HepG2 (cell line): ENCODE measurements around the gene ARFGAP3. TPM values are rescaled to one million over a fixed set of nuclear protein-coding genes. Genes with fewer than 3 reads are reported as not detected.

Experiments used
- AFF4 ChIP-seq: sonication (generic); formaldehyde crosslinking; IDR thresholded peaks from 2 replicates; pipeline ENCODE4 v1.4.0; 2020; ENCODE audit warnings: missing genetic modification reagents
- ATAD3A ChIP-seq: sonication (generic); formaldehyde crosslinking; IDR thresholded peaks from 2 replicates; pipeline ENCODE4 v1.4.0; 2020; ENCODE audit warnings: missing genetic modification reagents
- ATF3 ChIP-seq: sonication (generic); formaldehyde crosslinking; IDR thresholded peaks from 2 replicates; pipeline ENCODE4 v1.4.0; 2020; ENCODE audit warnings: missing genetic modification reagents
- BCLAF1 ChIP-seq: fragments of 450-650 bp; IDR thresholded peaks from 2 replicates; pipeline ENCODE4 v1.6.1; 2017; ENCODE audit warnings: mild to moderate bottlenecking
- KMT2A ChIP-seq: sonication (generic); formaldehyde crosslinking; IDR thresholded peaks from 2 replicates; pipeline ENCODE4 v1.4.0; 2020; ENCODE audit warnings: missing genetic modification reagents
- MAFG ChIP-seq: sonication (generic); formaldehyde crosslinking; IDR thresholded peaks from 2 replicates; pipeline ENCODE4 v1.5.1; 2020; ENCODE audit warnings: mild to moderate bottlenecking, missing genetic modification reagents
- NCOR1 ChIP-seq: fragments of 200-600 bp; sonication (generic); IDR thresholded peaks from 2 replicates; pipeline ENCODE4 v1.7.0; 2017; ENCODE audit warnings: antibody characterized with exemption, low read length, borderline replicate concordance
- POGZ ChIP-seq: sonication (generic); formaldehyde crosslinking; IDR thresholded peaks from 2 replicates; pipeline ENCODE4 v1.4.0; 2020; ENCODE audit warnings: mild to moderate bottlenecking, missing genetic modification reagents
- SOX13 ChIP-seq, 3 experiments: fragments of 450-650 bp in 1 of 3; sonication (generic) in 1 of 3; formaldehyde crosslinking in 1 of 3; IDR thresholded peaks in 2 of 3; conservative IDR thresholded peaks in 1 of 3; 2 replicates each; pipeline versions ENCODE4 v1.5.0 to v1.6.1; 2016 to 2020; ENCODE audit warnings: antibody characterized with exemption in 1 of 3, mild to moderate bottlenecking in 1 of 3, missing compliant biosample characterization in 1 of 3, missing genetic modification reagents in 1 of 3, moderate library complexity in 1 of 3
- ZNF230 ChIP-seq: sonication (generic); formaldehyde crosslinking; IDR thresholded peaks from 2 replicates; pipeline ENCODE4 v1.4.0; 2020; ENCODE audit warnings: mild to moderate bottlenecking, missing genetic modification reagents
- ZNF318 ChIP-seq: sonication (generic); formaldehyde crosslinking; IDR thresholded peaks from 2 replicates; pipeline ENCODE4 v1.4.0; 2020; ENCODE audit warnings: mild to moderate bottlenecking, missing genetic modification reagents
- ZNF543 ChIP-seq: sonication (generic); formaldehyde crosslinking; IDR thresholded peaks from 2 replicates; pipeline ENCODE4 v1.4.0; 2020; ENCODE audit warnings: mild to moderate bottlenecking, missing genetic modification reagents
- polyA plus RNA-seq, 8 experiments: library from polyadenylated mRNA; depleted of rRNA in 3 of 8; stranded (reverse) in 7 of 8; unstranded in 1 of 8; fragments of >200 nt; fragmentation: Illumina TruSeq in 4 of 8; extraction: Trizol in 4 of 8; gene quantifications; 2 replicates each; pipeline versions ENCODE4 v1.2.1 to v1.2.3, GENCODE V29; 2011 to 2016; ENCODE audit warnings: low read depth in 4 of 8, missing spikeins in 1 of 8, mixed read lengths in 1 of 8; ENCODE audit not compliant: insufficient read depth in 1 of 8
- total RNA-seq, 5 experiments: library from RNA; depleted of rRNA; stranded (reverse); fragments of >200 nt; fragmentation: Illumina TruSeq; extraction: Trizol; gene quantifications; 2 replicates each; pipeline ENCODE4 v1.2.3, GENCODE V29; 2016; ENCODE audit warnings: low read depth in 1 of 5

The ARFGAP3 gene
- total and polyA plus RNA-seq, 2 of the 13 experiments (the other 11 are each of a cell fraction or from before 2014, with no cell fraction given), result 41.7 to 61.6 TPM

- TF ChIP-seq ZNF318 (CRISPR knock-in tag), result no peak
- TF ChIP-seq NCOR1, result no peak
- no peak for TF ChIP-seq ATF3 (CRISPR knock-in tag)
- no peak for TF ChIP-seq ZNF543 (CRISPR knock-in tag)
- TF ChIP-seq MAFG (CRISPR knock-in tag), result no peak
- no peak for TF ChIP-seq SOX13 (IDR thresholded peaks at IDR 0.05)
- TF ChIP-seq SOX13 (CRISPR knock-in tag; conservative IDR thresholded peaks at IDR 0.05 in 1 of 2, IDR thresholded peaks at IDR 0.05 in 1 of 2), result no peak
- TF ChIP-seq AFF4 (CRISPR knock-in tag), result no peak
- TF ChIP-seq ZNF230 (CRISPR knock-in tag), result no peak
- no peak for TF ChIP-seq KMT2A (CRISPR knock-in tag)
- TF ChIP-seq ATAD3A (CRISPR knock-in tag), result no peak
- no peak for TF ChIP-seq POGZ (CRISPR knock-in tag)
- TF ChIP-seq BCLAF1, result no peak
Measured at GRCh38 chr22:42794551-42795510, 62.2 kb downstream of the ARFGAP3 start (continued).
